ENCODE data around the gene PRKCA. TPM values are rescaled to one million over a fixed set of nuclear protein-coding genes. Genes with fewer than 3 reads are reported as not detected.

Gene PRKCA
- total RNA-seq, 4 donors from 2014 or later = 9.0 to 76.1 (median 15.1) TPM

- Histone ChIP-seq H3K27me3 (no peaks in the 10 kb centered on the region), H3K27ac (no peak overlapping the region), H3K4me1 (no peaks in the 10 kb centered on the region), H3K9me3 (no peaks in the 10 kb centered on the region), H3K4me3 (no peak overlapping the region), H3K36me3 (no peaks in the 10 kb centered on the region)
- DNase-seq = no peak
- no peak for TF ChIP-seq CTCF (IDR thresholded peaks at IDR 0.05)
- TF ChIP-seq POLR2A (IDR thresholded peaks at IDR 0.05) = no peak
- intact Hi-C loops (cut with DNase I; ENCODE audit: low total_unique reads) = no loop called here
Observed at GRCh38 chr17:66574123-66574522, 271.7 kb downstream of the PRKCA start.

GRCh38 chr17:66576473-66576872, 274.1 kb downstream of the PRKCA start:
- no peaks in the 10 kb centered on the region for H3K4me1 ChIP-seq
- H3K9me3 ChIP-seq = no peaks in the 10 kb centered on the region
- TF ChIP-seq POLR2A (IDR thresholded peaks at IDR 0.05) (no peak), CTCF (IDR thresholded peaks at IDR 0.05) (no peak)
- no peaks in the 10 kb centered on the region for H3K36me3 ChIP-seq
- no peak overlapping the region for H3K4me3 ChIP-seq
- no peaks in the 10 kb centered on the region for H3K27me3 ChIP-seq
- no peak for DNase-seq
- intact Hi-C loops (cut with DNase I; ENCODE audit: low total_unique reads) = no loop called here
- H3K27ac ChIP-seq = no peak overlapping the region

GRCh38 chr17:66577041-66577440, 274.6 kb downstream of the PRKCA start:
- Histone ChIP-seq H3K4me3 (no peak overlapping the region), H3K27me3 (no peaks in the 10 kb centered on the region), H3K27ac (no peak overlapping the region), H3K9me3 (no peaks in the 10 kb centered on the region), H3K36me3 (no peaks in the 10 kb centered on the region), H3K4me1 (no peaks in the 10 kb centered on the region)
- no peak for TF ChIP-seq CTCF (IDR thresholded peaks at IDR 0.05)
- TF ChIP-seq POLR2A (IDR thresholded peaks at IDR 0.05) = no peak
- intact Hi-C loops (cut with DNase I; ENCODE audit: low total_unique reads) = no loop called here
- no peak for DNase-seq

- DNase-seq = no peak
- Histone ChIP-seq H3K36me3 (no peaks in the 10 kb centered on the region), H3K9me3 (no peaks in the 10 kb centered on the region), H3K4me1 (no peaks in the 10 kb centered on the region), H3K27me3 (no peaks in the 10 kb centered on the region), H3K27ac (peak overlapping the region; percentile 64 to 84), H3K4me3 (no peak overlapping the region)
- no peak for TF ChIP-seq POLR2A (IDR thresholded peaks at IDR 0.05)
- no peak for TF ChIP-seq CTCF (IDR thresholded peaks at IDR 0.05)
- intact Hi-C loops (cut with DNase I; ENCODE audit: low total_unique reads) = no loop called here
Observed at GRCh38 chr17:66578781-66579489, 276.5 kb downstream of the PRKCA start.

GRCh38 chr17:66579556-66579955, 277.1 kb downstream of the PRKCA start:
- Histone ChIP-seq H3K4me3 (no peak overlapping the region), H3K9me3 (no peaks in the 10 kb centered on the region), H3K36me3 (no peaks in the 10 kb centered on the region), H3K27me3 (no peaks in the 10 kb centered on the region), H3K4me1 (no peaks in the 10 kb centered on the region), H3K27ac (peak overlapping the region; percentile 64 to 84)
- no peak for DNase-seq
- intact Hi-C loops (cut with DNase I; ENCODE audit: low total_unique reads) = no loop called here
- no peak for TF ChIP-seq POLR2A (IDR thresholded peaks at IDR 0.05)
- no peak for TF ChIP-seq CTCF (IDR thresholded peaks at IDR 0.05)

All from uterus (tissue), 4 donors.